ENCODE measurements around the gene GBE1.

DNA sequence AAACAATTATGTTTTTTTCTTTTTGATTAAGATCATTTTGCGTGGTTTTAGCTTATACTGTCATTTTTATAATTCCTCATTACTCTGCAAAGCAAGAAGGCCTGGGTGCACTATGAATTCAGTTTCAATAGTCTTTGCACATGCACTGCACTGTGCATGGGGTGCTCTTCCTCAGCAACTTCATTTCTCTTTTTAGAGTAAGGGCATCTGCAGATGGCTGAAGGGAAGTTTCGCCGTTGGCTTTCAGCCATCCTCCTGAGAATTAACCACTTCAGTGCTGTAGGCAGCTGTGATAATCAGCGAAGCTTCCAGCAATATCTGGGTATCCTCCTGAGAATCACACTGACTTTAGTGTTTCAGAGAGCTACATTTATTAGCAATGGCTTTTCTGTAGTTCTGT lies 284.8 kb downstream of the GBE1 start:
- no peak for TF ChIP-seq CTCF (IDR thresholded peaks at IDR 0.05; ENCODE audit: low read depth, low read length)
- TF ChIP-seq POLR2A (IDR thresholded peaks at IDR 0.05; ENCODE audit: extremely low read depth, insufficient read length): no peak

All from NB4 (cell line).